PC-3 (cell line): ENCODE results near the gene ACTL10.

Experiments used
- EZH2 ChIP-seq: fragments of 300-600 bp; sonication (generic); IDR thresholded peaks from one replicate; pipeline ENCODE4 v1.6.1; 2017; ENCODE audit warnings: antibody characterized with exemption, mild to moderate bottlenecking, low read length; ENCODE audit not compliant: unreplicated experiment
- EZH2phosphoT487 ChIP-seq: fragments of 300-600 bp; sonication (generic); IDR thresholded peaks from 2 replicates; pipeline ENCODE4 v1.6.1; 2018; ENCODE audit warnings: mild to moderate bottlenecking, antibody characterized with exemption, low read length, borderline replicate concordance
- TF ChIP-seq, protein P1 (sequence below): fragments of 300-600 bp; sonication (generic); conservative IDR thresholded peaks from 2 replicates; pipeline ENCODE4 v1.5.1; 2017; ENCODE audit warnings: antibody characterized with exemption, low read depth, mild to moderate bottlenecking, low read length

DNA sequence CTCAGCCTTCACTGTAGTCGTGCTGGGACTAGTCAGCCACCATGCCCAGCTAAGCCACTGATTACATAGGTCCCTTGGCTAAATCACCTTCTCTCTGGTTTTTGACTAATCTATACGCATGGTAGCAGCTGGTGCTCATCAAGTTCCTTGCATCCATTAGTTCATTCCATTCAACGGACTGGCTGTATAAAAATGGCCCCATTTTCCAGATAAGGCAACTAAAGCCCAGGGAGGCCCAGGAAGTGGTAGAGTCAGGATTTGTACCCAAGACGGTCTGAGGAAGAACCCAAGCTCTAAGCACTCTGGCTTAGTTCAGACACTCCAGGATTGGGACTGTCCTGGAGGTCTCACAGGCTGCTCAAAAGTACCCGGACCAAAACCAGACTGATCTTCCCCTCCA lies 14.5 kb downstream of the ACTL10 start:
- TF ChIP-seq, protein P1, sequence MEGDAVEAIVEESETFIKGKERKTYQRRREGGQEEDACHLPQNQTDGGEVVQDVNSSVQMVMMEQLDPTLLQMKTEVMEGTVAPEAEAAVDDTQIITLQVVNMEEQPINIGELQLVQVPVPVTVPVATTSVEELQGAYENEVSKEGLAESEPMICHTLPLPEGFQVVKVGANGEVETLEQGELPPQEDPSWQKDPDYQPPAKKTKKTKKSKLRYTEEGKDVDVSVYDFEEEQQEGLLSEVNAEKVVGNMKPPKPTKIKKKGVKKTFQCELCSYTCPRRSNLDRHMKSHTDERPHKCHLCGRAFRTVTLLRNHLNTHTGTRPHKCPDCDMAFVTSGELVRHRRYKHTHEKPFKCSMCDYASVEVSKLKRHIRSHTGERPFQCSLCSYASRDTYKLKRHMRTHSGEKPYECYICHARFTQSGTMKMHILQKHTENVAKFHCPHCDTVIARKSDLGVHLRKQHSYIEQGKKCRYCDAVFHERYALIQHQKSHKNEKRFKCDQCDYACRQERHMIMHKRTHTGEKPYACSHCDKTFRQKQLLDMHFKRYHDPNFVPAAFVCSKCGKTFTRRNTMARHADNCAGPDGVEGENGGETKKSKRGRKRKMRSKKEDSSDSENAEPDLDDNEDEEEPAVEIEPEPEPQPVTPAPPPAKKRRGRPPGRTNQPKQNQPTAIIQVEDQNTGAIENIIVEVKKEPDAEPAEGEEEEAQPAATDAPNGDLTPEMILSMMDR = no peak
- TF ChIP-seq EZH2 (no peak), EZH2phosphoT487 (no peak)
